NB4 (cell line): ENCODE data around the gene NEK7.

Source experiments
- CTCF ChIP-seq: IDR thresholded peaks from one replicate; pipeline ENCODE4 v1.5.1; 2012; ENCODE audit warnings: low read depth, low read length
- POLR2A ChIP-seq: IDR thresholded peaks from 2 replicates; pipeline ENCODE4 v1.6.1; 2011; ENCODE audit warnings: mild to moderate bottlenecking; ENCODE audit not compliant: insufficient read length; ENCODE audit errors: extremely low read depth
- TF ChIP-seq, protein P1 (sequence below): IDR thresholded peaks from 2 replicates; pipeline ENCODE4 v1.6.1; 2011; ENCODE audit warnings: low read depth, low read length

- TF ChIP-seq POLR2A (no peak), CTCF (no peak)
- TF ChIP-seq, protein P1, sequence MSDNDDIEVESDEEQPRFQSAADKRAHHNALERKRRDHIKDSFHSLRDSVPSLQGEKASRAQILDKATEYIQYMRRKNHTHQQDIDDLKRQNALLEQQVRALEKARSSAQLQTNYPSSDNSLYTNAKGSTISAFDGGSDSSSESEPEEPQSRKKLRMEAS: no peak
Measured at GRCh38 chr1:198141668-198142351, 15.0 kb upstream of the NEK7 start.
